ENCODE results near the gene RPS6KL1.

Gene RPS6KL1

GRCh38 chr14:74954232-74954946 is 31.3 kb upstream of the RPS6KL1 start:
- H3F3A ChIP-seq (ENCODE audit: low read depth), result no peaks in the 10 kb centered on the region
- H3K4me1 ChIP-seq (ENCODE audit: insufficient read depth, low read length, poor library complexity, severe bottlenecking), result peaks cover 9% of the 10 kb centered on the region
- H3K9ac ChIP-seq (ENCODE audit: low read depth, low read length, poor library complexity, severe bottlenecking), result no peak overlapping the region
- H3K9me2 ChIP-seq (replicated peaks; ENCODE audit: low read depth, low read length), result no peaks in the 10 kb centered on the region
- H3K27me3 ChIP-seq (ENCODE audit: insufficient read depth, low read length, poor library complexity, severe bottlenecking), result no peaks in the 10 kb centered on the region
- H4K20me1 ChIP-seq (ENCODE audit: insufficient read depth, low read length, poor library complexity, severe bottlenecking), result no peaks in the 10 kb centered on the region
- no peaks in the 10 kb centered on the region for H3K36me3 ChIP-seq (ENCODE audit: insufficient read depth, low read length)
- no peaks in the 10 kb centered on the region for H3K9me3 ChIP-seq (ENCODE audit: insufficient read depth, low read depth, low read length)
- no peak overlapping the region for H3K4me2 ChIP-seq (ENCODE audit: low read depth, low read length, poor library complexity, severe bottlenecking)
- no peak overlapping the region for H3K4me3 ChIP-seq (ENCODE audit: low read length, poor library complexity, severe bottlenecking)
- H3K79me2 ChIP-seq (ENCODE audit: insufficient read depth, low read length), result no peaks in the 10 kb centered on the region
- H2AFZ ChIP-seq (ENCODE audit: low read length), result no peak overlapping the region
- TF ChIP-seq CTCF (conservative IDR thresholded peaks at IDR 0.05; ENCODE audit: low read length) (no peak), EZH2phosphoT487 (IDR thresholded peaks at IDR 0.05; ENCODE audit: borderline replicate concordance) (no peak)

GRCh38 chr14:74953686-74954085 is 30.6 kb upstream of the RPS6KL1 start:
- H3K36me3 ChIP-seq (ENCODE audit: insufficient read depth, low read length), result no peaks in the 10 kb centered on the region
- no peaks in the 10 kb centered on the region for H4K20me1 ChIP-seq (ENCODE audit: insufficient read depth, low read length, poor library complexity, severe bottlenecking)
- no peak overlapping the region for H3K4me2 ChIP-seq (ENCODE audit: low read depth, low read length, poor library complexity, severe bottlenecking)
- no peak overlapping the region for H3K9ac ChIP-seq (ENCODE audit: low read depth, low read length, poor library complexity, severe bottlenecking)
- H3K9me2 ChIP-seq (replicated peaks; ENCODE audit: low read depth, low read length), result no peaks in the 10 kb centered on the region
- no peaks in the 10 kb centered on the region for H3K27me3 ChIP-seq (ENCODE audit: insufficient read depth, low read length, poor library complexity, severe bottlenecking)
- H3K79me2 ChIP-seq (ENCODE audit: insufficient read depth, low read length), result no peaks in the 10 kb centered on the region
- no peak overlapping the region for H2AFZ ChIP-seq (ENCODE audit: low read length)
- no peak overlapping the region for H3K4me3 ChIP-seq (ENCODE audit: low read length, poor library complexity, severe bottlenecking)
- no peak for TF ChIP-seq CTCF (conservative IDR thresholded peaks at IDR 0.05; ENCODE audit: low read length)
- no peak for TF ChIP-seq EZH2phosphoT487 (IDR thresholded peaks at IDR 0.05; ENCODE audit: borderline replicate concordance)
- H3F3A ChIP-seq (ENCODE audit: low read depth), result no peaks in the 10 kb centered on the region
- peaks cover 9% of the 10 kb centered on the region for H3K4me1 ChIP-seq (ENCODE audit: insufficient read depth, low read length, poor library complexity, severe bottlenecking)
- H3K9me3 ChIP-seq (ENCODE audit: insufficient read depth, low read depth, low read length), result no peaks in the 10 kb centered on the region

- Histone ChIP-seq H3K36me3 (ENCODE audit: insufficient read depth, low read length) (no peaks in the 10 kb centered on the region), H3K4me2 (ENCODE audit: low read depth, low read length, poor library complexity, severe bottlenecking) (no peak overlapping the region), H2AFZ (ENCODE audit: low read length) (no peak overlapping the region)
Observed at GRCh38 chr14:74952697-74953484, 29.8 kb upstream of the RPS6KL1 start.

More at GRCh38 chr14:74952697-74953484, 29.8 kb upstream of the RPS6KL1 start:
- TF ChIP-seq CTCF (conservative IDR thresholded peaks at IDR 0.05; ENCODE audit: low read length) (no peak), EZH2phosphoT487 (IDR thresholded peaks at IDR 0.05; ENCODE audit: borderline replicate concordance) (no peak)
- H3K9ac ChIP-seq (ENCODE audit: low read depth, low read length, poor library complexity, severe bottlenecking), result no peak overlapping the region
- no peaks in the 10 kb centered on the region for H4K20me1 ChIP-seq (ENCODE audit: insufficient read depth, low read length, poor library complexity, severe bottlenecking)
- peaks cover 9% of the 10 kb centered on the region for H3K4me1 ChIP-seq (ENCODE audit: insufficient read depth, low read length, poor library complexity, severe bottlenecking)
- H3K79me2 ChIP-seq (ENCODE audit: insufficient read depth, low read length), result no peaks in the 10 kb centered on the region
- H3K4me3 ChIP-seq (ENCODE audit: low read length, poor library complexity, severe bottlenecking), result no peak overlapping the region
- H3K9me3 ChIP-seq (ENCODE audit: insufficient read depth, low read depth, low read length), result no peaks in the 10 kb centered on the region
- no peaks in the 10 kb centered on the region for H3K9me2 ChIP-seq (replicated peaks; ENCODE audit: low read depth, low read length)
- H3K27me3 ChIP-seq (ENCODE audit: insufficient read depth, low read length, poor library complexity, severe bottlenecking), result no peaks in the 10 kb centered on the region
- H3F3A ChIP-seq (ENCODE audit: low read depth), result no peaks in the 10 kb centered on the region

Measured in Loucy (cell line).